ENCODE data around the gene DLEC1.
"Not testable (repeated sequence)": the region's sequence is repeated elsewhere in the genome, so short reads cannot be mapped to it uniquely, and the experiment has no call there.

The DLEC1 gene

GRCh38 chr3:38139652-38140051, 100.6 kb downstream of the DLEC1 start:
- DNase-seq = no peak

- DNase-seq = no peak
Observed at GRCh38 chr3:38140326-38141172, 101.5 kb downstream of the DLEC1 start.

- no peak for DNase-seq
Observed at GRCh38 chr3:38141173-38141951, 102.4 kb downstream of the DLEC1 start.

- no peak for DNase-seq
Observed at GRCh38 chr3:38141952-38142273, 102.9 kb downstream of the DLEC1 start.

- DNase-seq = no peak
Observed at GRCh38 chr3:38142959-38143358, 104.0 kb downstream of the DLEC1 start.

GRCh38 chr3:38143511-38143910, 104.5 kb downstream of the DLEC1 start:
- DNase-seq = no peak

GRCh38 chr3:38146504-38146903, 107.5 kb downstream of the DLEC1 start:
- DNase-seq = no peak

GRCh38 chr3:38147421-38147820, 108.4 kb downstream of the DLEC1 start:
- no peak for DNase-seq

GRCh38 chr3:38148311-38148882, 109.4 kb downstream of the DLEC1 start:
- no peak for DNase-seq

- no peak for DNase-seq
Observed at GRCh38 chr3:38149708-38150107, 110.7 kb downstream of the DLEC1 start.

- DNase-seq = no peak
Observed at GRCh38 chr3:38150780-38151528, 111.9 kb downstream of the DLEC1 start.

GRCh38 chr3:38151667-38152265, 112.8 kb downstream of the DLEC1 start:
- DNase-seq = no peak

GRCh38 chr3:38152609-38153008, 113.6 kb downstream of the DLEC1 start:
- no peak for DNase-seq

GRCh38 chr3:38153221-38153620, 114.2 kb downstream of the DLEC1 start:
- DNase-seq = no peak

GRCh38 chr3:38154033-38154494, 115.1 kb downstream of the DLEC1 start:
- no peak for DNase-seq

GRCh38 chr3:38154625-38155255, 115.7 kb downstream of the DLEC1 start:
- DNase-seq = no peak

GRCh38 chr3:38155825-38156224, 116.8 kb downstream of the DLEC1 start:
- DNase-seq = no peak

GRCh38 chr3:38157117-38157516, 118.1 kb downstream of the DLEC1 start:
- no peak for DNase-seq

- no peak for DNase-seq
Observed at GRCh38 chr3:38157595-38157994, 118.6 kb downstream of the DLEC1 start.

- DNase-seq = no peak
Observed at GRCh38 chr3:38158472-38158871, 119.5 kb downstream of the DLEC1 start.

- DNase-seq = not testable (repeated sequence)
Observed at GRCh38 chr3:38160704-38161103, 121.7 kb downstream of the DLEC1 start.
